ENCODE data around the gene BCL7B. TPM values are rescaled to one million over a fixed set of nuclear protein-coding genes. Genes with fewer than 3 reads are reported as not detected.
"Not testable (repeated sequence)": the region's sequence is repeated elsewhere in the genome, so short reads cannot be mapped to it uniquely, and the experiment has no call there.

Gene BCL7B
- 34.0 and 39.2 TPM in 2 replicates for total RNA-seq (2014; rRNA removed; shearing (Covaris generic))
- 34.8 and 68.4 TPM in 2 replicates for polyA plus RNA-seq (2014; cell fraction: nucleus; rRNA removed)

GRCh38 chr7:73557397-73558257 is at the start of gene BCL7B:
Gene BCL7B, minus strand, starts transcription at chr7:73557690. Its CDS starts 112 bp downstream, at chr7:73557578.
- peak; percentile 53 for DNase-seq (ENCODE audit: extremely low read depth, low read depth)

DNA sequence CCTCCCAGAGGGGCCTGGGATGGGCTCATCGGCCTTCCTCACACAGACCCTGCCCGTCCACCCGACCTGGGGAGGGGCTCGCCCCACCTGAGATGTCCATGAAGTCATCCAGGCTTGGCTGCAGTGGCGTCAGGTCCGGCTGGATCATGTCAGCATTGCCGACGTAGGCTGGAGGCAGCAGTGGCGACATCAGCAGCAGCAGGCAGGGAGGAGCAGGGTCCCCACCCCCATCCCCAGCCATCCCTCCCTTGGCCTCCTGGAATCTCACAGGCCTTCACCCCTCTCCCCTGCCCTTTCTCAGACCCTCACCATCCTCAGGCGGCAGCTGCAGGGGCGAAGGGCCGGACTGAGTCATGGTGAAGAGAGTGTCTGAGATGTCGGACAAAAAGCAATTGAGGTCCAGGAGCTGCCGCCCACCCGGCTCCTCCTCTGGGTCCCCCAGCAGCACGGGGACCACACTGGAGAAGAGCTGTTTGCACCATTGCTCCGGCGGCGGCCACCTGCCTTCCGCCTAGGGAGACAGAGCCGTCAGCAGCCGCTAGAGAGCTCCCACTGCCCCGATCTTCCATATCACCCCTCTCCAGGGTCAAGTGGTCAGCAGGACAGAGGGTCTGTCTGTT is 48.2 kb upstream of the BCL7B start:
- DNase-seq (ENCODE audit: extremely low read depth, low read depth), result no peak

- no peak for DNase-seq (ENCODE audit: extremely low read depth, low read depth)
Observed at GRCh38 chr7:73602721-73603651, 45.5 kb upstream of the BCL7B start.

- DNase-seq (ENCODE audit: extremely low read depth, low read depth), result no peak
Observed at GRCh38 chr7:73599916-73600315, 42.4 kb upstream of the BCL7B start.

GRCh38 chr7:73599151-73599882 is 41.8 kb upstream of the BCL7B start:
- no peak for DNase-seq (ENCODE audit: extremely low read depth, low read depth)

GRCh38 chr7:73597978-73598782 is 40.7 kb upstream of the BCL7B start:
- no peak for DNase-seq (ENCODE audit: extremely low read depth, low read depth)

GRCh38 chr7:73596191-73597065 is 38.9 kb upstream of the BCL7B start:
- DNase-seq (ENCODE audit: extremely low read depth, low read depth), result no peak

DNA sequence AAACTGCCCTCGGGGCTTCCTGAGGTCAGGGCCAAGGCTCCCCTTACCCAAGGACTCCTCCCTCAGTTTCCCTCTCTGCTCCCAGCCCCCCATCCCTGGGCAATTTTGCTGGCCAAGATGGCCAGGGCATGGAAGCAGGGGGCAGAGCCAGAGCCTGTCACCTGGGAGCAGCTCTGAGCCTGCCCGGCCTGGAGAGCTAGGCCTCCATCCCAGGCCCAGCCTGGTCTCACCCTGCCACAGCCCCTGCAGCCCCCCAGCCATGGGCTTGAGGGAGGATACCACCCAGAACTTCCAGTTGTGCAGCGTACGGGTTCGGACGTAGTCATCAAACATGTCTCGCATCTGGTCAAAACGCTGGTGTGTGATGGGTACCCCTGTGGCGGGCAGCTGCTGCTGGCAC is 37.9 kb upstream of the BCL7B start:
- DNase-seq (ENCODE audit: extremely low read depth, low read depth), result no peak

- no peak for DNase-seq (ENCODE audit: extremely low read depth, low read depth)
Observed at GRCh38 chr7:73593207-73594045, 35.9 kb upstream of the BCL7B start.

DNA sequence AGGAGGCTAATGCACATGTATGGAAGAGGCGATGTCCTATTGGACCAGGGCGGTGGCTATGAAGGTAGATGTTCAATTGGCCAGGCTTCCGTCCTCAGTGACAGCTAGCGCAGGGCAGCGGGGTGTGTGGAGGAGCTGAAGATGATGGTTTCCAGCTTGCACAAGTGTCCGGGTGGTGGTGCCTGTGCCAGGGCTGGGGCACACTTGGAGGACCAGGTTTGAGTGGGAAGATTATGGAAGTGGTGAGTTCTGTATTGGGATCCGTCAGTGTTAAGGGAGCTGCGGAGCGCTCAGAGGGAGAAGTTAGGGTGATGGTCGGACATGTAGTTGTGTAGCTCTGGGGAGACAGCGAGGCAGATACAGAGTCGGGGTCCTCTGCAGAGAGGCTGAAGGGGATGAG is 29.4 kb upstream of the BCL7B start:
- no peak for DNase-seq (ENCODE audit: extremely low read depth, low read depth)

DNA sequence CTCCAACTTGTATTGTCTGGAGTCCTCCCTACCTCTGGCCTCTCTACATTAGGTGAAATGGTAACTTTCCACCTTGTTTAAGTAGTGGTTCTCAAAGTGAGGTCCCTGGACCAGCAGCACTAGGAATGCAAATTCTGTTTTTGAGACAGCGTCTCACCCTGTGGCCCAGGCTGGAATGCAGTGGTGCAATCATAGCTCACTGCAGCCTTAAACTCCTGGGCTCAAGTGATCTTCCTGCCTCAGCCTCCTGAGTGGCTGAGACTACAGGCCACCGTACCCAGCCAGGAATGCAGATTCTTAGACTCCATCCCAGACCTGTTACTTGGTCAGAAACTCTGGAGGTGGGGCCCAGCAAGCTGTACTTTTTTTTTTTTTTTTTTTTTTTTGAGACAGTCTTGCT is 27.7 kb upstream of the BCL7B start:
- no peak for DNase-seq (ENCODE audit: extremely low read depth, low read depth)

DNA sequence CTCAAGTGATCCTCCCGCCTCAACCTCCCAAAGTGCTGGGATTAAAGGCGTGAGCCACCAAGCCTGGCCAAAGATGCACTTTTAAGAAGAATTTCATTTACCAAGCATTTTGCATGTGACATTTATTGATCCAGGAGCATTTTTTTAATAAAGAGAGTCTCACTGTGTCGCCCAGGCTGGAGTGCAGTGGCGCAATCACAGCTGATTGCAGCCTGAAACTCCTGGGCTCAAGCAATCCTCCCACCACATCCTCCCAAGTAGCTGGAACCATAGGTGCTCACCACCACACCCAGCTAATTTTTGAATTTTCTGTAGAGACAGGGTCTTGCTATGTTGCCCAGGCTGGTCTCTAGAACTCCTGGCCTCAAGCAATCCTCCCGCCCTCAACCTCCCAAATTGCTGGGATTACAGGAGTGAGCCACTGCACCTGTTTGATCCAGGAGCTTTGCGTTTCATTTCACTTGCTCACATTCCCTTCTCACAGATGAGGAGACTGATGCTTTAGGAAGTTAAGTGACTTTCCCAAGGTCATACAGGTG is 25.2 kb upstream of the BCL7B start:
- no peak for DNase-seq (ENCODE audit: extremely low read depth, low read depth)

DNA sequence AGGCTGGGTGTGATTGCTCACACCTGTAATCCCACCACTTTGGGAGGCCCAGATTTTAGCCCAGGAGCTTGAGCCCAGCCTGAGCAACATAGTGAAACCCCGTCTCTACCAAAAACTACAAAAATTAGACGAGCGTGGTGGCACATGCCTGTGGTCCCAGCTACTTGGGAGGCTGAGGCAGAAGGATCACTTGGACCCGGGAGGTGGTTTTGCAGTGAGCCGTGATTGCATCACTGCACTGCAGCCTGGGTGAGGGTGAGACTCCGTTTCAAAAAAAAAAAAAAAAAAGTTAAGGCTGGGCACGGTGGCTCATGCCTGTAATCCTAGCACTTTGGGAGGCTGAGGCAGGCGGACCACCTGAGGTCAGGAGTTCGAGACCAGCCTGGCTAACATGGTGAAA is 23.5 kb upstream of the BCL7B start:
- DNase-seq (ENCODE audit: extremely low read depth, low read depth), result not testable (repeated sequence)

GRCh38 chr7:73578342-73579128 is 21.0 kb upstream of the BCL7B start, which contains the start of gene TBL2:
Gene TBL2, minus strand, starts transcription at chr7:73578579. Its CDS starts 30 bp downstream, at chr7:73578549.
- peak; percentile 99 for DNase-seq (ENCODE audit: extremely low read depth, low read depth)

DNA sequence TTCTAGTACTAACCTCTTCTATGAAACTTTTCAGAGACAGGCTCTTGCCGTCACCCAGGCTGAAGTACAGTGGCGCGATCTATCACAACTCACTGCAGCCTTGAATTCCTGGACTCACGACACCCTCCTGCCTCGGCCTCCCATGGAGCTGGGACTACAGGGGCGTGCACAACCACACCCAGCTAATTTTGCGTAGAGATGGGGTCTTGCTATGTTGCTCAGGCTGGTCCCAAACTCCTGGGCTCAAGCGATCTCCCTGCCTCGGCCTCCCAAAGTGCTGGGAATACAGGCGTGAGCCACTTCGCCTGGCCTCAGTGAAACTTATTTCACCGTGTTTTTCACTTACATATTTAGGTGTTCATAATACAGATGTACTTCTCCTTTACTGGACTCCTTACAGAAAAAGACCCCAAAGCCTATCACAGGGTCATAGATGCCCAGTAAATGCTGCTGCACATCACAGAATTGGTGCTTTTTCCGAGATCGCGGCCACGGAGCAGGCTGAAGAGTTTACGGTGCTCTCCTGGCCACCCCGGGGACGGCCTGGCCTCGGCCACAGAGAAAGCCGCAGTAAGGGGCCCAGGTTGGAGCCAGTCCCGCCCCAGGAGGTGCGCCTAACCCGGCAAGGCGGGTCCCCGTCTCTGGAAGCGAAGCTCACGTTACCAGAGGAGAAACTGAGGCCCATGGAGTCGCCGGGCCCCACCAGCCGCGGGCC is 20.3 kb upstream of the BCL7B start:
- DNase-seq (ENCODE audit: extremely low read depth, low read depth), result no peak

GRCh38 chr7:73573791-73574190 is 16.3 kb upstream of the BCL7B start:
- no peak for DNase-seq (ENCODE audit: extremely low read depth, low read depth)

Data from NCI-H460 (cell line).